ENCODE data around the gene WAPL. TPM values are rescaled to one million over a fixed set of nuclear protein-coding genes. Genes with fewer than 3 reads are reported as not detected.
A peak's percentile ranks its signal among the peaks of the same experiment; 100 is the strongest.

The WAPL gene
- total and polyA plus RNA-seq, 2 of the 13 experiments (the other 11 are each of a cell fraction or from before 2014, with no cell fraction given), result 13.2 to 43.5 TPM

GRCh38 chr10:86399879-86400704 is 121.5 kb downstream of the WAPL start (continued):
- no peak; the same call in 1 of the 2 replicates for TF ChIP-seq ZBTB43 (CRISPR knock-in tag; conservative IDR thresholded peaks at IDR 0.05)
- TF ChIP-seq TEAD2 (CRISPR knock-in tag; IDR thresholded peaks at IDR 0.05), result no peak
- TF ChIP-seq STAG1 (CRISPR knock-in tag; IDR thresholded peaks at IDR 0.05), result peak; percentile 99
- TF ChIP-seq IRF9 (CRISPR knock-in tag; IDR thresholded peaks at IDR 0.05; ENCODE audit: borderline replicate concordance), result no peak
- TF ChIP-seq HNRNPL (IDR thresholded peaks at IDR 0.05; ENCODE audit: low read depth, low read length), result 0 out of 2 replicates have a peak, but pooled peaks have one; percentile 41
- TF ChIP-seq E2F2 (CRISPR knock-in tag; IDR thresholded peaks at IDR 0.05; ENCODE audit: borderline replicate concordance), result no peak; the same call in 1 of the 2 replicates
- TF ChIP-seq YEATS4 (CRISPR knock-in tag; IDR thresholded peaks at IDR 0.05; ENCODE audit: borderline replicate concordance), result peak; percentile 34; the same call in 1 of the 2 replicates
- TF ChIP-seq SCMH1 (CRISPR knock-in tag; IDR thresholded peaks at IDR 0.05; ENCODE audit: borderline replicate concordance), result no peak
- TF ChIP-seq NFAT5 (CRISPR knock-in tag; IDR thresholded peaks at IDR 0.05), result no peak
- peak; percentile 95 for TF ChIP-seq TEAD3 (CRISPR knock-in tag; optimal IDR thresholded peaks at IDR 0.05; ENCODE audit: borderline replicate concordance)
- TF ChIP-seq SRF (IDR thresholded peaks at IDR 0.05; ENCODE audit: low read depth, low read length), result no peak
- TF ChIP-seq ZNF460 (CRISPR knock-in tag; IDR thresholded peaks at IDR 0.05; ENCODE audit: borderline replicate concordance), result 0 out of 2 replicates have a peak, but pooled peaks have one; percentile 58
- no peak for TF ChIP-seq SNRNP70 (IDR thresholded peaks at IDR 0.05; ENCODE audit: low read depth, low read length)
- TF ChIP-seq MTF2 (CRISPR knock-in tag; IDR thresholded peaks at IDR 0.05; ENCODE audit: borderline replicate concordance), result peak; percentile 98
- no peak; the same call in 1 of the 2 replicates for TF ChIP-seq GPN1 (CRISPR knock-in tag; IDR thresholded peaks at IDR 0.05; ENCODE audit: borderline replicate concordance)
- TF ChIP-seq ZC3H4 (CRISPR knock-in tag; IDR thresholded peaks at IDR 0.05; ENCODE audit: borderline replicate concordance), result no peak
- 0 out of 2 replicates have a peak, but pooled peaks have one; percentile 65 for TF ChIP-seq ATF6 (CRISPR knock-in tag; conservative IDR thresholded peaks at IDR 0.05)
